ENCODE data around the gene ITPKB. TPM values are rescaled to one million over a fixed set of nuclear protein-coding genes. Genes with fewer than 3 reads are reported as not detected.

ITPKB gene
- total and polyA plus RNA-seq, 7 donors: 3.9 to 14.1 (median 8.9) TPM

DNA sequence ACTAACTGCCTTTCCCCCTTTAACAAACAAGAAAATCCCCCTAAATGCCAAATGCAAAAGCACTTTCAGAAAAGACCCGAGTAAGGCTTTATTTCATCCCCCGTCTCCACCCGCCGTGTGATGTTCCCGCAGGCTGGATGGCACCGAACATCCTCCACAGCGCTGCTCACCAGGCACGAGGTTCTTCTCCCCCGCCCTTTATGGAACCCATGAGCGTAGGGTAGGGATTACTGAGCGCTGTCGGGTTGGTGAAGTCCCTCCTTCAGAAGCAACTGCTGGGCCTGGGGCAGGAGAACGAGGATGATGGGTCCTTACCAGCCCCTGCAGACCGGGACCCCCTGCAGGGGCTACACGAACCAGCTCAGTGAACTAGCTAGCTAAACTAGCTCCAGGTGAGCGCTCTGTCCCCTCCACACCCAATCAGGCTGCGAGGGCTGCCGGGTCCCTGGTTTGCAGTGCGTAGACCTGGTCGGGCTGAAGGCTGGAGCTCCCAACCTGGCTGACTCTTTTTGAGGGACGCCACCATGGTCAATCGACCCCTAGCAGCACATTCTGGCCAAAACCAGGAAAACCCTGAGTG is 80.4 kb downstream of the ITPKB start:
- intact Hi-C loops (cut with DNase I): no loop called here
- Histone ChIP-seq H3K4me1 (peaks cover 89% of the 10 kb centered on the region), H3K9me3 (no peaks in the 10 kb centered on the region), H3K36me3 (ENCODE audit: insufficient read depth in 1 of 2, low read depth in 1 of 2) (no peaks in the 10 kb centered on the region), H3K27me3 (ENCODE audit: insufficient read depth in 3 of 3, low read length in 2 of 3) (no peaks in the 10 kb centered on the region), H3K27ac (peak overlapping the region; percentile 77), H3K4me3 (no peak overlapping the region)
- peak in 1 of 2 donors; percentile 55 for DNase-seq
- no peak for ATAC-seq
- TF ChIP-seq CTCF (IDR thresholded peaks at IDR 0.05): no peak
- WGBS, 3 donors: 61 to 89% (median 76%) methylated on average over 22 of the region's 22 CpGs

DNA sequence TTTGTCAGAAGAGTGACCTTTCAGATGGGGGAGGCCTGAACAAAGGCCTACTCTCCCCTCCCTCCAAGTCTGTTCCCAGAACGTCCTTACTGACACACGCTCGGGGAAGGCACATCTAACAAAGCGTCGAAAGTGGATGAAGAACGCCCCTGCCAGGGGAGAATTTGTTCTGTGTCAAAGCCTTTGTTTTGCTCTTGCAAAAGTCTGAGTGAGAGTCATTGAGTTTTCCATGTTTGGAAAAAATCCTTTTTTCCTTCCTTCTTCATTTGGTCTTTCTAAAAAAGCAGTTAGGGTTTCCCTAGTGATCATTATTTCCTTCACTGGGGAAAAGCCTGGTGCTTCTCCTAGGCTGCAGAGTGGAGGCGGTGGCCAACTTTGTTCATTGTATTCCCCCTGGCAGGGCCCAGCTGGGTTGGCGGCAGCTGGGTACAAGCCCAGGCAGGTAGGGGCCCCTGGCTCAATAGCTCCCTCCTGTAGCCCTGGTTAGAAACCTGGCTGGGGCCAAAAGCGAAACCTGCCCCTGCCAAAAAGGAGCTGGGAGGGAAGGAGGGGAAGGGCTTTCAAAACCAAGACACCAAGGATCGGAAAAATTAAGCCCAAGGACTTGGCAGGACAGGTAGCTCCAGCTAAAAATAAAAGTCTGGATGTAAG is 81.1 kb downstream of the ITPKB start:
- Histone ChIP-seq H3K4me1 (peaks cover 83% of the 10 kb centered on the region), H3K9me3 (no peaks in the 10 kb centered on the region), H3K27me3 (ENCODE audit: insufficient read depth in 3 of 3, low read length in 2 of 3) (no peaks in the 10 kb centered on the region), H3K27ac (peak overlapping the region; percentile 77), H3K36me3 (ENCODE audit: insufficient read depth in 1 of 2, low read depth in 1 of 2) (no peaks in the 10 kb centered on the region), H3K4me3 (no peak overlapping the region)
- intact Hi-C loops (cut with DNase I): loop anchor here in 1 of 2 donors (1.0 kb wide), 1 partner anchor 18 kb away; no protein-coding TSS in a partner anchor
- 49 to 64% (median 62%) methylated on average over 10 of the region's 10 CpGs for WGBS, 3 donors
- DNase-seq (peak in 1 of 2 donors; percentile 48), ATAC-seq (no peak)
- TF ChIP-seq CTCF (IDR thresholded peaks at IDR 0.05): no peak

GRCh38 chr1:226656601-226657277 is 82.3 kb downstream of the ITPKB start:
- Histone ChIP-seq H3K27ac (peak overlapping the region; percentile 77), H3K4me1 (peaks cover 70% of the 10 kb centered on the region)
- peak; percentile 52 to 62 for DNase-seq

DNA sequence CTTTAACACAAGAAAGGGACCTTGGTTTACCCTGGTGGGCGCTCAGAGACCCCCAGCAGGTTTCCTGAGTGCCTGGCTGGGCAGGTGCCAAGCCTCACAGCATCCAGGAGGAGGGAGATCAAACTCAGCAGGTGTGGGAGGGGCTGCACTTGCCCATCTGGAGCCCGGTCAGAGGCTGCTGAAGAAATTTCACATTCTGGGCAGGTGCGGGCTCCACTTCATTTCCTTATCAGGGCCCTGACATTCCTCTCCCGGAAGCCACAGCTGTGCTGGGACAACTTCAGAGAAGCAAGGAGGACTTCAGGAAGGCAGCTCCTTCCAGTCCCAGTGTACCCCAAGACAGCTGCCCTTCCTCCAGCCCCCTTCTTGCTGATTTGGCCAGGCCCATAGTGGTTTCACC is 82.9 kb downstream of the ITPKB start:
- H3K27ac ChIP-seq: peak overlapping the region; percentile 77
- peaks cover 65% of the 10 kb centered on the region for H3K4me1 ChIP-seq
- no peaks in the 10 kb centered on the region for H3K27me3 ChIP-seq (ENCODE audit: insufficient read depth in 3 of 3, low read length in 2 of 3)
- no peaks in the 10 kb centered on the region for H3K9me3 ChIP-seq
- H3K36me3 ChIP-seq (ENCODE audit: insufficient read depth in 1 of 2, low read depth in 1 of 2): no peaks in the 10 kb centered on the region
- no peak overlapping the region for H3K4me3 ChIP-seq
- ATAC-seq (no peak), DNase-seq (peak; percentile 19 to 43)
- no peak for TF ChIP-seq CTCF (IDR thresholded peaks at IDR 0.05)
- WGBS, 3 donors: 57 to 74% (median 71%) methylated on average over 4 of the region's 4 CpGs
- intact Hi-C loops (cut with DNase I): no loop called here

More at GRCh38 chr1:226656601-226657277, 82.3 kb downstream of the ITPKB start:
- WGBS, 3 donors: 18 to 34% (median 21%) methylated on average over 12 of the region's 12 CpGs
- no peak for TF ChIP-seq CTCF (IDR thresholded peaks at IDR 0.05)
- H3K27me3 ChIP-seq (ENCODE audit: insufficient read depth in 3 of 3, low read length in 2 of 3): no peaks in the 10 kb centered on the region
- H3K36me3 ChIP-seq (ENCODE audit: insufficient read depth in 1 of 2, low read depth in 1 of 2): no peaks in the 10 kb centered on the region
- no peaks in the 10 kb centered on the region for H3K9me3 ChIP-seq
- no peak overlapping the region for H3K4me3 ChIP-seq
- intact Hi-C loops (cut with DNase I): loop anchor here in 1 of 2 donors (1.0 kb wide), 1 partner anchor 16 kb away; no protein-coding TSS in a partner anchor
- peak; percentile 60 to 77 (median 70) for ATAC-seq

Measured in psoas muscle (tissue), 8 donors.